Brain pericyte (primary cell): Measurements from ENCODE around the gene CERS2.
"Not testable (repeated sequence)": the region's sequence is repeated elsewhere in the genome, so short reads cannot be mapped to it uniquely, and the experiment has no call there.

Experiments used
- DNase-seq: peaks from one replicate; pipeline ENCODE4 v3.0.0-alpha.2; 2012; ENCODE audit warnings: low read depth, low spot score

Gene CERS2

DNA sequence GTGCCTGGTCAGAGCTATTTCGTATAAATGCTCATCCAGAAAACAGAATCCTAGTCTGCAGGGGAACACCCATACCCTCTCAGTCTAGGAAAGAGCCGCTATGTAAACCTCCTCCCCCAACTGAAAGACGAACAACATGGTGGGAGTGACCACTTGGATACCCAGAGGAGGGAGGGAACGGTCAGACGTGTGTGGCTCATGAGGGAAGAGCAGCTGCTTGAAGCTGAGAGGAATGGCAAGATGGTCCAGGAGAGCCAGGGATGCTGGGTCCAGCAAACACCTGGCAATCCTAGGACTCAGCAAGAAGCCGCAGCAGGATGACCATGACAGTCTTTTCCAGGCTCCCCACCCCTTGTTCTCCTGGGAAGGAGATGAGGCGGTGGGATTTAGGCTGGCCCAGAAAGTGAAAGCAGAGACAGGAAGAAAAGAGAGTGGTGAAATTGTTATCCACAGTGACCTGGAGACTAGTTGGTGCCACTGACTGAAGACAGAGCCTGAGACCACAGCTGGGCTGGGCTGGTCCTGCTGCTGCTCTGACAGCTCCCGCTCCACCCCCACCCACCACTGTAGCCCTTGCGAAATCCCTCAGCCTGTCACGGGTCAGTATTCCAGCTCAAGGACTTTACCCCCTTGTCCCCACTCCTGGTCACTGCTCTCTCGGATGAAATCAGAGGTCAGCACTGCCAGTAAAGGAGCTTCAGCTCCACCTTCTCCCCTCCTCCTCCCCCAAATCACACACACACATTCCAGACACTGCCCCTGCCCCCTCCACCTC lies 3.6 kb downstream of the CERS2 start:
- no peak for DNase-seq

DNA sequence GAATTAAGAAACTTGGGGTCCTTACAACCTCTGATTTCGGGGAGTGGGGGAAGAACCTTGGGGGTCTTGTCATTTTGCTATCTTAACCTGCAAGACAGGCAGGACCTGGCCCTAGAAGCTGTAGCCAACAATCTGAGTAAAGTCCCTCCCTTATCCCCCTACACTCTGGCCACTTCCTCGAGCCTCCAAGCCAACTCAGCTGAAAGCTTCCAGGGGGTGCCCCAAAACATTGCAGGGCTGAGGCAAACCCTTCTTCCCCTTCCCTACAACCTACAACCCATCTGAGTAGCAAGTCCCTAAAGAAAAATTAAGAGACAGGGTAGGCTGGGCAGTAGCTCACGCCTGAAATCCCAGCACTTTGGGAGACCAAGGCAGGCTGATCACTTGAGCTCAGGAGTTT lies 5.0 kb downstream of the CERS2 start:
- DNase-seq: no peak

DNA sequence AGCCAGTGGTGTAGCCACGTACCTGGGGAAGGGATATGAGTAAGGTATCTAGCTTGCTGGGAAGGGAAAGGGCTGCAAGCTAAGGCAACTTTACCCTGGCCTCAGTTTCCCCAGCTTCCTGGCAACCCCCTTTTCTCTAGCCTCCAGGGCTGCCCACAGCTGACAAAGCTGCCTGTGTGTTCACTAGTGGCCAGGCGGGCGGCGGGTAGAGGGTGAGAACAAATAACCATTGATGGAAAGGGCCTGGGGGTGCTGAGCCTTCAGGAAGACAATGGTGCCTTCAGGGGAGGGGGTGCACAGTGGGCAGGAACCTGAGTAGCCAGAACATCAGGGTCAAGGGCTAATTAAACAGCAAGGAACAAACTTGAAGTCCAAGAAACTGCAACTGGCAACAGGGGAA lies 6.1 kb downstream of the CERS2 start:
- no peak for DNase-seq

DNA sequence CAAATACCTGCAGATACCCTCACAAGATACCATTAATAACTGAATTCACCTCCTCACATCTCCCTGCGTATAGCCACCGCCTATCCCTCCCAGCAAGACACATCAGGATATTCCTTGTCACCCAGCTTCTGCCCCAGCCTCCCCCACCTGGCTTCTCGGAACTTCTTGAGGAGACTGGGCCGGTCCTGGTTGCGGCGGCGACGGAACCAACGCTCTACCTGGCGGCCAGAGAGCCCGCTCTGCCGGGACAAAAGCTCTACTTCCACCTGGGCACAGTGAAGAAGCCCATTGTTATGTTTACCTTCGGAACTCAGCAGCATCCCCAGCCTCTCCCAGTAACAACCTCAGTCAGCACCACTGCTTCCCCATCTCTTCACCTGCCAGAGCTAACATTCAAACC lies 6.7 kb downstream of the CERS2 start:
- no peak for DNase-seq

DNA sequence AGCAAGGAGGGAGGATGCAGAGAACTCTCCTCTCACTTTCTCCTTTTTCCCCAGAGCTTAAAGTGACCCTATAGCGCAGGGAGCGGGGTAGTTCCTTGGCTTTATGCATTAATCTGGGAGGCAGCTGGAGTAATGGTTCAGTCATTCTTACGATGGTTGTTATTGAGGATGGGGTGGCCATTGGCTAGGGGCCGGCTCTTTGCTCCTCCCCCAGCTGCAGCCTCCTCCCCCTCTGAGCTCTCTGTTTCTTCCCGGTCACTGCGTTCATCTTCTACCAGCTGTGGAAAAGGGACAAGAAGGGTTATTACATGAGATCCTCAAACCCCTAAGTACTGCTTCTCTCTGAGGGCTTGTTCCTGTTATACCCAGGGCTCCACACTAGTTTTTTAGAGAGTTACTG lies 8.6 kb downstream of the CERS2 start:
- DNase-seq: no peak

DNA sequence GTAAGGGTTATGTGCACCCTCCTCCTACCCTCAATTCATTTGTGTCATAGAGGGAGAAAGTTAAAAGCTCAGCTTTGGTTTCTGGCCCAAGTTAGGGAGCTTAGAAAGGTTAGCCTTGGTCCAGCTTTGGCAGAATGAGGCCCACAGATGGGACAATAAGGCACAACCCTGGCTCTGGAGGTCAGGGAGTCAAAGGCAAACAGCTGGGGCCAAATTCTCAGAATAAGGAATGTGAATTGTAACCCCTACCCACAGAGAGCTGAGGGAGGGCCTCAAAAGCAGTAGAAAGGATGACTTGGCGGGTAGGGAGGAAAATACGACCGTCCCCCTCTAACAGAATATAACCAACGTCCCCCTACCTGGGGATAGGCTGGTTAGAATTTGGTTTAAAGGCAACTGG lies 9.0 kb downstream of the CERS2 start:
- no peak for DNase-seq

DNA sequence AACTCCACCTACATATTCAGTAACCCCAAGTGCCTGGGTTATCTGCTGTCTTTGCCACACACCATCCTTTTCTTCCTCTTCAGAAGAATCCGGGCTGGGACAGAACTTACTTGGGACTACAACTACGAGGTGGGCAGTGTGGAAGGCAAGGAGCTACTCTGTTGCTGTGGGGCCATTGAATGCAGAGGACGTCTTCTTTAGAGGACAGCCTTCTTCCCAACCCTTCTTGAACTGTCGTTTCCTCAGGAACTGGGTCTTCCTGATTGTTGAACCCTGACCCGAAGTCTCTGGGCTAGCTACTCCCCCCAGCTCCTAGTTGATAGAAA lies 10.5 kb downstream of the CERS2 start:
- no peak for DNase-seq

DNA sequence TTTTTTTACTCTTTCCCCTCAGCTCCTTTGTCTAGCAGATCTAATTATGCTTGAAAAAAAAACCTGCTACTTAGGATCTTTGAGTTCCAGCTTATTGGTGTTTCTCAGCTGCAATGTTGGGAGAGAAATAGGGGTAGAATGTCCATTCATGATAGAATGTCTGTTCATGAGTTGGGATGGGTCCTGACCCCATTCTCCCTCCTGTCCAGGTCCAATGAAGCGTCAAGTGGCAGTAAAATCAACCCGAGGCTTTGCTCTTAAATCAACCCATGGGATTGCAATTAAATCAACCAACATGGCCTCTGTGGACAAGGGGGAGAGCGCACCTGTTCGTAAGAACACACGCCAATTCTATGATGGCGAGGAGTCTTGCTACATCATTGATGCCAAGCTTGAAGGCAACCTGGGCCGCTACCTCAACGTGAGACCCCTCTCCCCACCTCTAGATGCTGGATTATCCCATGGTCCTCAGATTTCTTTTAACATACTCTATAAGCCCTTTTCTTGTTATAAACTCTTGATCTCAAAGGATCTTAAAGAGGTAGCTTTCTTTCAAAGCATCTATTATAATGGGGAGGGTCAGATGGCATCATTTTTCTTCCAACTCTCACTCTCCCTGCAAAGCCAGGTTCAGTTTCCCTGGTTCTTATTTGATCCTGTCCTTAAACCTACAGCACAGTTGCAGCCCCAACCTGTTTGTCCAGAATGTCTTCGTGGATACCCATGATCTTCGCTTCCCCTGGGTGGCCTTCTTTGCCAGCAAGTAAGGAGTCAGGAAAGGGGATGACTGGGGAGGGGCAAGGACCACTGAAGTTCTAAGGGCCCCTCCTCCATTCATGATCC lies 11.1 kb downstream of the CERS2 start:
- DNase-seq: no peak

DNA sequence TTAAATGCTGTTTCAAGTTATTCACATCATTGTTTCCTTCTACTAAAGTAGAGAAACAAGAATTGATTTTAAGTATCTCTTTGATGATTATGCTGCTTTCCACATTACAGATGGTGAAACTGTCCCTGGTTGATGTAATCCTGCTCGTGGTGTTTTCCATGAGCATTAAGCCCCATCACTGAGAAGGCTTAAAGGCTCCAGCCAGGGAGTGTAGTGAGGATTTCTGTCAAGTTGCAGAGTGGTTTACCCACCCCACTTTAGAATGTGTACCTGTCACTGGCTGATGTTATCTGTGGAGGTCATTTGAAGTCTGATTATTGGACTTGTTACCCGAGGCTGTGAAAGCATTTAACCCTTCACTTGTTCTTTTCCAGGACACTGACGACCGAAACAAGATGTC lies 12.9 kb downstream of the CERS2 start:
- no peak for DNase-seq

DNA sequence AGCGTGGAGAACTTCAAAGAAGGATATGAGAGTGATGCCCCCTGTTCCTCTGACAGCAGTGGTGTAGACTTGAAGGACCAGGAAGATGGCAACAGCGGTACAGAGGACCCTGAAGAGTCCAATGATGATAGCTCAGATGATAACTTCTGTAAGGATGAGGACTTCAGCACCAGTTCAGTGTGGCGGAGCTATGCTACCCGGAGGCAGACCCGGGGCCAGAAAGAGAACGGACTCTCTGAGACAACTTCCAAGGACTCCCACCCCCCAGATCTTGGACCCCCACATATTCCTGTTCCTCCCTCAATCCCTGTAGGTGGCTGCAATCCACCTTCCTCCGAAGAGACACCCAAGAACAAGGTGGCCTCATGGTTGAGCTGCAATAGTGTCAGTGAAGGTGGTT lies 14.0 kb downstream of the CERS2 start:
- DNase-seq: no peak

DNA sequence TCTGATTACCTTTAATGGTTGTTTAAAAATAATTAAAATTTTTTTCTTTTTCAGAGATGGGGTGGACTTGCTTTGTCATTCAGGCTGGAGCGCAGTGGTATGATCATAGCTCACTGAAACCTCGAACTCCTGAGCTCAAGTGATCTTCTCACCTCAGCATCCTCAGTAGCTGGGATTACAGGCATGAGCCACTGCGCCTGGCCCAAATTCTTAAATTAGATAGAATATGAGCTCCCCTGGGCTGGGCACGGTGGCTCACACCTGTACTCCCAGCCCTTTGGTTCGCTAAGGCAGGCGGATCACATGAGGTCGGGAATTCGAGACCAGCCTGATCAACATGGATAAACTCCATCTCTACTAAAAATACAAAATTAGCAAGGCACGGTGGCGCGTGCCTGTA lies 17.0 kb downstream of the CERS2 start:
- no peak for DNase-seq

DNA sequence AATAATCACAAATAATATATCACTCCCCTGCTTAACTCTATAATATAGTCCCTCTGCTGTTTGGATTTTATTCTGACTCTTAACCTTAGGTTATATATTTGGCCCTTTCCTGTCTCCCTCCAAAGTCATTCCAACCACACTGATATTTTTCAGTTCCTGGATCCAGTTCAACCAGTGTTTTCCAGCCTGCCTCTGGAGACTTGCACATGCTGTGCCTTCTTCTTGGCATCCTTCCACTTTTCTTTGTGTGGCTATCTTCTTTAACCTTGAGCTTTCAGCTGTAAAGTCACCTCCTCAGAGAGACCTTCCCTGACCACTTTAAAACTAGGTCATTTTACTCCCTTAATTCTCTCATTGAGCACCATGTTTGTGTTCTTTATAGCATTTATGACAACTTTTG lies 19.4 kb downstream of the CERS2 start:
- no peak for DNase-seq

DNA sequence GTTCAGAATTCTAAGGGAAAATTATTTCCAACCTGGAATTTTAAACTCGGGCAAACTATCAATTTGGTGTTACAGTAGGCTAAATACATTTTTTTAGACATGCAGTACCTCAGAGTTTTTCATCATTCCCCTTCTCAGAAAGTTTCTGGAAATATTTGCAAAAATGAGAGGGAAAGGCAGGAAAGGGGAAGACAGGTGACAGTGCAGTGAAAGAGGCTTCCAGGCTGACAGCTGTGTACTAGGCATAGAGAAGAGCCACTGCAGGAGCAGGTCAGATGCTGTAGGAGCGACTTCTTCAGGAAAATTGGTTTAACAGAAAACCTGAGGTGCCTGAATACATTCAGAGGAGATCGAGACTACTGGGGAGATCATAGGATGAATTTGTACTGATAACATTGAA lies 19.9 kb downstream of the CERS2 start:
- no peak for DNase-seq

DNA sequence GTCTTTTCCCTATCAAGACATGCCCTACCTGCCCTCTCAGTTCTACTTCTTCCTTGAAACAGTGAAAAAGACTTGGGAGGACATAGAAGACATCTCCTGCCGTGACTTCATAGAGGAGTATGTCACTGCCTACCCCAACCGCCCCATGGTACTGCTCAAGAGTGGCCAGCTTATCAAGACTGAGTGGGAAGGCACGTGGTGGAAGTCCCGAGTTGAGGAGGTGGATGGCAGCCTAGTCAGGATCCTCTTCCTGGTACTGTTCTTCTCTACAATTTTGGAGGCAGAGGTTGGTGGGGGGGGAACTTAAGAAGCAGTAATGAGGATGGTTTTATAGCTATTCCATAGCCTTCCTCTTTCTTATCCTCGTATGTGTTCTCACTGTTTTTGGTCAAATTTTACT lies 29.8 kb downstream of the CERS2 start:
- DNase-seq: no peak

DNA sequence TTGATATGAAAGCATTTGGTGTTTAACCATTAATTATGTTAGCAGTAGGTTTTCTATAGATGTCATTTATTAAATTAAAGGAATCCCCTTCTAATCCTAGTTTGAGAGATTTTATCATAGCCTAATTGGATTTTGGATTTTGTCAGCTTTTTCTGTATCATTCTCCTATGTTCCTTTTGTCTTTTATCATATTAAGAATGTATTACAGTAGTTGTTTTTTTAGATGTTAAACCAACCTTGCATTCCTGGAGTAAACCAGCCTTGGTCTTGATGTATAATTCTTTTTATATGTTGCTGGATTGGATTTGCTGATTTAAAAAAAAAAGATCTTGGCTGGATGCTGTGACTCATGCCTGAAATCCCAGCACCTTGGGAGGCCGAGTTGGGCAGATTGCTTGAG lies 42.9 kb downstream of the CERS2 start:
- DNase-seq: no peak

DNA sequence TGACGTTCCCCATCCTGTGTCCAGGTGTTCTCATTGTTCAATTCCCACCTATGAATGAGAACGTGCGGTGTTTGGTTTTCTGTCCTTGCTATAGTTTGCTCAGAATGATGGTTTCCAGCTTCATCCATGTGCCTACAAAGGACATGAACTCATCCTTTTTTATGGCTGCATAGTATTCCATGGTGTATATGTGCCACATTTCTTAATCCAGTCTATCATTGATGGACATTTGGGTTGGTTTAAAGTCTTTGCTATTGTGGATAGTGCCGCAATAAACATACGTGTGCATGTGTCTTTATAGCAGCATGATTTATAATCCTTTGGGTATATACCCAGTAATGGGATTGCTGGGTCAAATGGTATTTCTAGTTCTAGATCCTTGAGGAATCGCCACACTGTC lies 45.9 kb downstream of the CERS2 start:
- DNase-seq: not testable (repeated sequence)

DNA sequence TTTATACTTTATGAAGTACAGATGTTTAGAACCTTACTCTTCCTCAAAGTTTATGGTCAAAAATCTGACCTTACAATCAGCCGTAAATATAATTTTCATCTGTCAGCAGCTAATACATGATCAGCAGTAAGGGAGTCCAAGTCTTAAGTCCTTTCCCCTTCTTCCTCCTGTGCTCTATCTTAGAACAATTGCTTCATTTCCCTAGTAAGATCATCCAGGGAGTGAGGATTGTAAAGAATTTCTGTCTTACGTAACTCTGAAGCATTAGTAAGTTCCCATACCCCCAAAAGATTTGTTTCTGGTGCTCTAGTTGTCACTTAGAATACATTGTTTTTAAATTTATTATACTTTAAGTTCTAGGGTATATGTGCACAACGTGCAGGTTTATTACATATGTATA lies 46.3 kb downstream of the CERS2 start:
- no peak for DNase-seq

DNA sequence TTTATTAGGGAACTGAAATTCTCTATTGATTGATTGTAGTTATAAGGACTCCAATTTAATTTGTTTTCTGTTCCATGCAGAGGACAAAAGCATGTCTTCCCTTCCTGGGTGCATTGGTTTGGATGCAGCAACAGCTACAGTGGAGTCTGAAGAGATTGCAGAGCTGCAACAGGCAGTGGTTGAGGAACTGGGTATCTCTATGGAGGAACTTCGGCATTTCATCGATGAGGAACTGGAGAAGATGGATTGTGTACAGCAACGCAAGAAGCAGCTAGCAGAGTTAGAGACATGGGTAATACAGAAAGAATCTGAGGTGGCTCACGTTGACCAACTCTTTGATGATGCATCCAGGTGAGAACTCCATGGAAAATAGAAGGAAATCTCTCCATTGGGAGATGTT lies 47.0 kb downstream of the CERS2 start:
- no peak for DNase-seq

DNA sequence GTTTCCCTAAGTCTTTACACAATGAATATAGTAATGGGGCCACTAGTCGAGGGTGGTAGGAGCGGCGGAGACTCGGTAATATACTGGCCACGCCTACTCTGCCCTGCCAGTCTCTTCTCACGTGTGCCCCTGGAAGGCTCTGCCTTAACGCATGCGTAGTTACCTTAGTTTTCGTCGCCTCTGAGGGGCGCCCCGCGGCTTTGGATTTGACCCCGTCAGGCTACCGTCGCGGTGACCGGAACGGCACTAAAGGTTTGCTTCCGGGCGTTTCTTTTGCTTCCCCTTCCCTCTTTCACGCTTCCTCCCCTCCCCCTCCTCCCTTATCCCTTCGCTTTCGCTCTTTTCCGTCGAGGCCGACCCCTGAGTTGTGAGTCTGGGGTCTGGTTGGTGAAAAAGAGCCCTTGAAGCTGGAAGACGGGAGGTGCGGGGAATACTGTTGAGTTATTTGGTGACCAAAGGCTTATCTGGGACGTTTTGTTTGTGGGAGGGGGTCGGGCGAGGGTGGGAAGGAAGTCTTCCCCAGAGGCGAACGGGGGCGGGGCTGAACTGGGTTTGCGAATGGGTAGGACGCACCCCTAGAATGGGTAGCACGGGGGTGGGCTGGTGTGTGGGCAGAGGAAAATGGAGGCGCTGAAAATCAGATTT lies 48.4 kb downstream of the CERS2 start, which contains the start of gene SETDB1:
TSS of gene SETDB1 (plus strand) at position 267 of the 645 bp plus-strand sequence. CDS start 1,352 bp downstream, outside the sequence.
- peak; percentile 88 for DNase-seq

DNA sequence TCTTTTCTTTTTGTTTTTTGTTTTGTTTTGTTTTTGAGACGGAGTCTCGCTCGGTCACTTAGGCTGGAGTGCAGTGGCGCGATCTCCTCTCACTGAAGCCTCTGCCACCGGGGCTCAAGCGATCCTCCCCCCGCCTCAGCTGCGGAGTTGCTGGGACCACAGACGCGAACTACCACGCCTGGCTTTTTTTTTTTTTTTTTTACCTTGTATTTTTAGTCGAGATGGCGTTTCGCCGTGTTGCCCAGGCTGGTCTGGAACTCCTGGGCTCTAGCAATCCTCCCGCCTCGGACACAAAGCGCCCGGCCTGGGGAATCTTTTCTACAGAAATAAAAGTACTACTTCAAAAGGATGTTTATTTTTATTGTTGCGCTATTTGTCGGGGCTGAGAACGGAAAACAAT lies 49.6 kb downstream of the CERS2 start:
- no peak for DNase-seq

DNA sequence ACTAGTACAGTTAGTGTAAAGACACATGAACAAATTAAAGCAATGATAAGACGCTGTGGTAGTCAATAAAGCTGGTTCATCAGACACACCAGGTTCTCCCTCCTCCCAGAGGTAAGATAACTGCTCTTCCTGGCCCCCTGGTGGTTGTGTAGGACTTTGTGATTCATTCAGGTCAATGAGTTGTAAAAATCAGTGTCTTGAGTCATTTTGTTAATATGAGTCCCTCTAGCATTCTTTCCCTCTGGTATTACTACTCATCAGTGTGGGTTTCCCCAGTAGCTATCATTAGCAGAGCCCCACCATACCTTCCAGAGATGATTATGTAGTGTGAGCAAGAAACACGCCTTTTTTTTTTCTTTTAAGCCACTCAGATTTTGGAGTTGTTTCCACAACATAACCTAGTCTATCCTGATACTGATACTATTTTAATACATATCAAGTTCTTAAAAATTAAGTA lies 52.1 kb downstream of the CERS2 start:
- peak; percentile 5 for DNase-seq

DNA sequence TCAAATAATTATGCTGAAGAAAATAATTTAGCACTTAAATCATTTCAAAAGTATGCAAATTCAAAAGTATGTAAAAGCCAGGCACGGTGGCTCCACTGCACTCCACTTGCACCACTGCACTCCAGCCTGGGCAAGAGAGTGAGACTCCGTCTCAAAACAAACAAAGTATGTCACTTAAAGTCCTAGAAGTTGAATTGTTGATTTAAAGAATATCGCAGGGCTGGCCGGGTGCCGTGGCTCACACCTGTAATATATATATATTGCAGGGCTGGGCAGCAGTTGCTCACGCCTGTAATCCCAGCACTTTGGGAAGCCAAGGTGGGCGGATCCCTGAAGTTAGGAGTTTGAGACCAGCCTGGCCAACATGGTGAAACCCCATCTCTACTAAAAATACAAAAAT lies 57.2 kb downstream of the CERS2 start:
- DNase-seq: no peak
